Measurements from ENCODE around the gene TP53I11.

GRCh38 chr11:44934735-44935250 is 15.9 kb downstream of the TP53I11 start:
- TF ChIP-seq, protein P1, sequence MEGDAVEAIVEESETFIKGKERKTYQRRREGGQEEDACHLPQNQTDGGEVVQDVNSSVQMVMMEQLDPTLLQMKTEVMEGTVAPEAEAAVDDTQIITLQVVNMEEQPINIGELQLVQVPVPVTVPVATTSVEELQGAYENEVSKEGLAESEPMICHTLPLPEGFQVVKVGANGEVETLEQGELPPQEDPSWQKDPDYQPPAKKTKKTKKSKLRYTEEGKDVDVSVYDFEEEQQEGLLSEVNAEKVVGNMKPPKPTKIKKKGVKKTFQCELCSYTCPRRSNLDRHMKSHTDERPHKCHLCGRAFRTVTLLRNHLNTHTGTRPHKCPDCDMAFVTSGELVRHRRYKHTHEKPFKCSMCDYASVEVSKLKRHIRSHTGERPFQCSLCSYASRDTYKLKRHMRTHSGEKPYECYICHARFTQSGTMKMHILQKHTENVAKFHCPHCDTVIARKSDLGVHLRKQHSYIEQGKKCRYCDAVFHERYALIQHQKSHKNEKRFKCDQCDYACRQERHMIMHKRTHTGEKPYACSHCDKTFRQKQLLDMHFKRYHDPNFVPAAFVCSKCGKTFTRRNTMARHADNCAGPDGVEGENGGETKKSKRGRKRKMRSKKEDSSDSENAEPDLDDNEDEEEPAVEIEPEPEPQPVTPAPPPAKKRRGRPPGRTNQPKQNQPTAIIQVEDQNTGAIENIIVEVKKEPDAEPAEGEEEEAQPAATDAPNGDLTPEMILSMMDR (IDR thresholded peaks at IDR 0.05; ENCODE audit: extremely low read depth in 1 of 2, insufficient read depth in 1 of 2, low read depth in 1 of 2, low read length in 2 of 2), result no peak
- no peak for TF ChIP-seq EZH2 (IDR thresholded peaks at IDR 0.05; ENCODE audit: borderline replicate concordance, low read depth, low read length, severe bottlenecking)
- TF ChIP-seq POLR2AphosphoS5 (IDR thresholded peaks at IDR 0.05; ENCODE audit: insufficient read depth, low read depth, low read length), result no peak
- TF ChIP-seq, protein P2, sequence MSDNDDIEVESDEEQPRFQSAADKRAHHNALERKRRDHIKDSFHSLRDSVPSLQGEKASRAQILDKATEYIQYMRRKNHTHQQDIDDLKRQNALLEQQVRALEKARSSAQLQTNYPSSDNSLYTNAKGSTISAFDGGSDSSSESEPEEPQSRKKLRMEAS (IDR thresholded peaks at IDR 0.05; ENCODE audit: insufficient read depth, insufficient read length), result no peak
- no peak for TF ChIP-seq JUN (IDR thresholded peaks at IDR 0.05; ENCODE audit: borderline replicate concordance, insufficient read depth, insufficient read length, low read depth)

Measured in endothelial cell of umbilical vein (primary cell).